Spleen (tissue), 7 donors: ENCODE data around the gene EXPH5.
"Not testable (repeated sequence)": the region's sequence is repeated elsewhere in the genome, so short reads cannot be mapped to it uniquely, and the experiment has no call there.

Source experiments
- POLR2A ChIP-seq, 3 donors: fragments of 450-650 bp; IDR thresholded peaks; one replicate each; pipeline ENCODE4 v1.5.1; 2017; ENCODE audit warnings: antibody characterized with exemption in 3 of 3, mild to moderate bottlenecking in 1 of 3
- POLR2AphosphoS5 ChIP-seq, 3 donors: sonication (generic); formaldehyde crosslinking; IDR thresholded peaks; one replicate each; pipeline ENCODE4 v1.5.1; 2017; ENCODE audit warnings: antibody characterized with exemption in 3 of 3
- TF ChIP-seq, protein P1 (sequence below), 11 experiments: fragments of 200-600 bp in 7 of 11; fragments of 450-650 bp in 4 of 11; sonication (generic) in 4 of 11; IDR thresholded peaks in 8 of 11; conservative IDR thresholded peaks in 3 of 11; 1 replicate in 7 of 11; 2 replicates in 4 of 11; pipeline versions ENCODE4 v1.4.0 to v1.8.0; 2016 to 2021; ENCODE audit warnings: antibody characterized with exemption in 11 of 11, inconsistent platforms in 4 of 11, mild to moderate bottlenecking in 1 of 11
- donor health status: DM: no; HTN: no; CAD: no; lungs with moderate emphysema.
- donor health status: DM: no; HTN: no; CAD: no.
- donor health status: DM: no; HTN: no; CAD: no.

DNA sequence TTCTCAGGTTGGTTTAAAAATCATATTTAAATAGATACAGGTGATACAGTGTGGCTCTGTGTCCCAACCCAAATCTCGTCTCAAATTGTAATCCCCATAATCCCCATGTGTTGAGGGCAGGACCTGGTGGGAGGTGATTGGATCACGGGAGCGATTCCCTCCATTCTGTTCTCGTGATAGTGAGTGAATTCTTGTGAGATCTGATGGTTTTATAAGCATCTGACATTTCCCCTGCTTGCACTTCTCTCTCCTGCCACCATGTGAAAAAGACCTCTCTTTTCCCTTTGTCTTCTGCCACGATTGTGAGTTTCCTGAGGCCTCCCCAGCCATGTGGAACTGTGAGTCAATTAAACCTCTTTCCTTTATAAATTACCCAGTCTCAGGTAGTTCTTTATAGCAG is 9.2 kb upstream of the EXPH5 start:
- not testable (repeated sequence) for TF ChIP-seq POLR2A, POLR2AphosphoS5 (IDR thresholded peaks at IDR 0.05)
- TF ChIP-seq, protein P1, sequence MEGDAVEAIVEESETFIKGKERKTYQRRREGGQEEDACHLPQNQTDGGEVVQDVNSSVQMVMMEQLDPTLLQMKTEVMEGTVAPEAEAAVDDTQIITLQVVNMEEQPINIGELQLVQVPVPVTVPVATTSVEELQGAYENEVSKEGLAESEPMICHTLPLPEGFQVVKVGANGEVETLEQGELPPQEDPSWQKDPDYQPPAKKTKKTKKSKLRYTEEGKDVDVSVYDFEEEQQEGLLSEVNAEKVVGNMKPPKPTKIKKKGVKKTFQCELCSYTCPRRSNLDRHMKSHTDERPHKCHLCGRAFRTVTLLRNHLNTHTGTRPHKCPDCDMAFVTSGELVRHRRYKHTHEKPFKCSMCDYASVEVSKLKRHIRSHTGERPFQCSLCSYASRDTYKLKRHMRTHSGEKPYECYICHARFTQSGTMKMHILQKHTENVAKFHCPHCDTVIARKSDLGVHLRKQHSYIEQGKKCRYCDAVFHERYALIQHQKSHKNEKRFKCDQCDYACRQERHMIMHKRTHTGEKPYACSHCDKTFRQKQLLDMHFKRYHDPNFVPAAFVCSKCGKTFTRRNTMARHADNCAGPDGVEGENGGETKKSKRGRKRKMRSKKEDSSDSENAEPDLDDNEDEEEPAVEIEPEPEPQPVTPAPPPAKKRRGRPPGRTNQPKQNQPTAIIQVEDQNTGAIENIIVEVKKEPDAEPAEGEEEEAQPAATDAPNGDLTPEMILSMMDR (IDR thresholded peaks at IDR 0.05 in 8 of 11, conservative IDR thresholded peaks at IDR 0.05 in 3 of 11) = not testable (repeated sequence)
